Upper lobe of left lung (tissue), 6 donors: ENCODE results near the gene PLTP. TPM values are rescaled to one million over a fixed set of nuclear protein-coding genes. Genes with fewer than 3 reads are reported as not detected.

Source experiments
- ATAC-seq, 2 donors: fragments of 200-7000 bp; cut with Tn5 transposase; one replicate each; pipeline ENCODE4 v1.9.1; 2022; ENCODE audit warnings: mild to moderate bottlenecking in 2 of 2, moderate library complexity in 2 of 2; ENCODE audit not compliant: low FRiP score in 2 of 2
- DNase-seq, 2 donors: peaks; one replicate each; pipeline ENCODE4 v3.0.0-alpha.2; 2019 to 2020
- H3K27ac ChIP-seq, 4 donors: fragments of 200-600 bp; sonication (generic); one replicate each; pipeline ENCODE4 v1.5.1; 2016 to 2019
- H3K27me3 ChIP-seq, 4 donors: fragments of 200-600 bp; sonication (generic); one replicate each; pipeline ENCODE4 v1.5.1; 2017 to 2019
- H3K36me3 ChIP-seq, 4 donors: fragments of 200-600 bp; sonication (generic); one replicate each; pipeline ENCODE4 v1.5.1; 2016 to 2019
- H3K4me1 ChIP-seq, 4 donors: fragments of 200-600 bp; sonication (generic); one replicate each; pipeline ENCODE4 v1.5.1; 2018 to 2019
- H3K4me3 ChIP-seq, 4 donors: fragments of 200-600 bp; sonication (generic); one replicate each; pipeline ENCODE4 v1.5.1; 2017 to 2019; ENCODE audit warnings: mild to moderate bottlenecking in 2 of 4, moderate library complexity in 1 of 4
- H3K9me3 ChIP-seq, 4 donors: fragments of 200-600 bp; sonication (generic); one replicate each; pipeline ENCODE4 v1.5.1; 2018 to 2019
- EP300 ChIP-seq, 4 donors: sonication (generic); formaldehyde crosslinking; IDR thresholded peaks; one replicate each; pipeline ENCODE4 v1.5.1; 2017; ENCODE audit warnings: antibody characterized with exemption in 4 of 4, control low read depth in 2 of 4
- POLR2A ChIP-seq, 4 donors: fragments of 450-650 bp; IDR thresholded peaks; one replicate each; pipeline ENCODE4 v1.5.1; 2016 to 2017; ENCODE audit warnings: antibody characterized with exemption in 4 of 4, mild to moderate bottlenecking in 2 of 4
- POLR2AphosphoS5 ChIP-seq, 2 donors: sonication (generic); formaldehyde crosslinking; IDR thresholded peaks; one replicate each; pipeline ENCODE4 v1.5.1; 2017; ENCODE audit warnings: antibody characterized with exemption in 2 of 2
- WGBS, 2 donors: methylation state at CpG; one replicate each; pipeline ENCODE4 v1.1.5; 2017 to 2018; 5-methylcytosine and 5-hydroxymethylcytosine counted together
- total RNA-seq, 6 donors: library from RNA; depleted of rRNA in 4 of 6; stranded (reverse); fragments of >200 nt in 4 of 6; gene quantifications; one replicate each; pipeline versions ENCODE4 v1.1.0 to v1.2.1, GENCODE V29; 2016 to 2021
- TF ChIP-seq, protein P1 (sequence below), 6 experiments: fragments of 450-650 bp in 4 of 6; fragments of 200-600 bp in 2 of 6; sonication (generic) in 2 of 6; IDR thresholded peaks; one replicate each; pipeline ENCODE4 v1.5.1; 2016 to 2019; ENCODE audit warnings: antibody characterized with exemption in 6 of 6
- donor health status: DM: no; HTN: no; CAD: no; lungs with moderate emphysema.
- donor health status: DM: no; HTN: yes; CAD: no; lungs with severe emphysema.

PLTP gene
- total RNA-seq, 6 donors from 2014 or later, result 28.9 to 169 (median 57.8) TPM

GRCh38 chr20:45861221-45862075 is 50.5 kb downstream of the PLTP start:
- no peak for DNase-seq
- ATAC-seq, result no peak
- no peak for TF ChIP-seq EP300 (IDR thresholded peaks at IDR 0.05)

DNA sequence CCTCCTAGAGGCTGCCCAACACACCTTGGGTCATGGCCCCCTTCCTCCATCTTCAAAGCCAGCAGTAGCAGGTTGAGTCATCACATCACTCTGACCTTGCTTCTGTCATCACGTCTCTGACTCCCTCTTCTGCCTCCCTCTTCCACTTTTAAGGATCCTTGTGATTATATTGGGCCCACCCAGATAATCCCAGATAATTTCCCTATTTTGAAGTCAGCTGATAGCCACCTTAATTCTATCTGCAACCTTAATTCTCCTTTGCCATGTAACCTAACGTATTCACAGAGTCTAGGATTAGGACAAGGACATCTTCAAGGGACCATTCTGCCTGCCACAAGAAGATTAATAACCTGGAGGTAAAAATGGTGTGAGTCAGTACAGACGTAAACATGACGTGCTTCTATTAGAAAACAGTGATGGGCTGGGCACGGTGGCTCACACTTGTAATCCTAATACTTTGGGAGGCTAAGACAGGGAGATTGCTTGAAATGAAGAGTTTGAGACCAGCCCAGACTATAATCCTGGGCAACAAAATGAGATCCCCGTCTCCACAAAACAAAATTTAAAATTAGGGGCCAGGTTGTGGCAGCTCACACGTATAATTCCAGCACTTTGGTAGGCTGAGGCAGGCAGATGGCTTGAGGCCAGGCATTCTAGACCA is 51.3 kb downstream of the PLTP start:
- H3K27me3 ChIP-seq, result no peaks in the 10 kb centered on the region
- H3K4me3 ChIP-seq, result no peak overlapping the region
- H3K9me3 ChIP-seq, result no peaks in the 10 kb centered on the region
- ATAC-seq (no peak), DNase-seq (no peak)
- peaks cover 16 to 26% (median 19%) of the 10 kb centered on the region in 4 donors for H3K4me1 ChIP-seq
- TF ChIP-seq POLR2AphosphoS5 (IDR thresholded peaks at IDR 0.05) (no peak), EP300 (IDR thresholded peaks at IDR 0.05) (no peak), POLR2A (IDR thresholded peaks at IDR 0.05) (no peak)
- TF ChIP-seq, protein P1, sequence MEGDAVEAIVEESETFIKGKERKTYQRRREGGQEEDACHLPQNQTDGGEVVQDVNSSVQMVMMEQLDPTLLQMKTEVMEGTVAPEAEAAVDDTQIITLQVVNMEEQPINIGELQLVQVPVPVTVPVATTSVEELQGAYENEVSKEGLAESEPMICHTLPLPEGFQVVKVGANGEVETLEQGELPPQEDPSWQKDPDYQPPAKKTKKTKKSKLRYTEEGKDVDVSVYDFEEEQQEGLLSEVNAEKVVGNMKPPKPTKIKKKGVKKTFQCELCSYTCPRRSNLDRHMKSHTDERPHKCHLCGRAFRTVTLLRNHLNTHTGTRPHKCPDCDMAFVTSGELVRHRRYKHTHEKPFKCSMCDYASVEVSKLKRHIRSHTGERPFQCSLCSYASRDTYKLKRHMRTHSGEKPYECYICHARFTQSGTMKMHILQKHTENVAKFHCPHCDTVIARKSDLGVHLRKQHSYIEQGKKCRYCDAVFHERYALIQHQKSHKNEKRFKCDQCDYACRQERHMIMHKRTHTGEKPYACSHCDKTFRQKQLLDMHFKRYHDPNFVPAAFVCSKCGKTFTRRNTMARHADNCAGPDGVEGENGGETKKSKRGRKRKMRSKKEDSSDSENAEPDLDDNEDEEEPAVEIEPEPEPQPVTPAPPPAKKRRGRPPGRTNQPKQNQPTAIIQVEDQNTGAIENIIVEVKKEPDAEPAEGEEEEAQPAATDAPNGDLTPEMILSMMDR (IDR thresholded peaks at IDR 0.05), result no peak
- no peaks in the 10 kb centered on the region for H3K36me3 ChIP-seq
- 72 to 75% methylated on average over 7 of the region's 7 CpGs for WGBS, 2 donors
- no peak overlapping the region for H3K27ac ChIP-seq

More at GRCh38 chr20:45861221-45862075, 50.5 kb downstream of the PLTP start:
- H3K27ac ChIP-seq, result no peak overlapping the region
- no peaks in the 10 kb centered on the region for H3K9me3 ChIP-seq
- peaks cover 9 to 19% (median 12%) of the 10 kb centered on the region in 4 donors for H3K4me1 ChIP-seq
- H3K27me3 ChIP-seq, result no peaks in the 10 kb centered on the region
- WGBS, 2 donors, result 93 to 94% methylated on average over 7 of the region's 7 CpGs
- no peak overlapping the region for H3K4me3 ChIP-seq
- no peaks in the 10 kb centered on the region for H3K36me3 ChIP-seq

DNA sequence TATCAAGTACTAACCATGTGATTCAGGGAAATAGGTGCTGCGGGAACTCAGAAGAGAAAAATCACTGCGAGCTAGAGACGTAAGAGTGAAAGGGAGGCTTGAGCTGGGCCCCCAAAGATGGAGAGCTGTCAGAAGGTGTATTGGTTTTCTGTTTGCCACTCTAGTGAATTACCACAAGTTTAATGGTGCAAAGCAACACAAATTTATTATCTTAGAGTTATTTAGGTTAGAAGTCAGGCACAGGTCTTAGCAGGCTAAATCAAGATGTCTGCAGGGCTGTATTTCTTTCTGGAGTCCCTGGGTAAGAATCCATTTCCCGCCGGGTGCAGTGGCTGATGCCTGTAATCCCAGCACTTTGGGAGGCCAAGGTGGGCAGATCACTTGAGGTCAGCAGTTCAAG is 52.0 kb downstream of the PLTP start:
- 90 to 97% methylated on average over 5 of the region's 5 CpGs for WGBS, 2 donors
- no peak for TF ChIP-seq POLR2A (IDR thresholded peaks at IDR 0.05)
- TF ChIP-seq, protein P1 (IDR thresholded peaks at IDR 0.05), result no peak
- no peak for TF ChIP-seq POLR2AphosphoS5 (IDR thresholded peaks at IDR 0.05)
- TF ChIP-seq EP300 (IDR thresholded peaks at IDR 0.05), result no peak
- ATAC-seq, result no peak

DNA sequence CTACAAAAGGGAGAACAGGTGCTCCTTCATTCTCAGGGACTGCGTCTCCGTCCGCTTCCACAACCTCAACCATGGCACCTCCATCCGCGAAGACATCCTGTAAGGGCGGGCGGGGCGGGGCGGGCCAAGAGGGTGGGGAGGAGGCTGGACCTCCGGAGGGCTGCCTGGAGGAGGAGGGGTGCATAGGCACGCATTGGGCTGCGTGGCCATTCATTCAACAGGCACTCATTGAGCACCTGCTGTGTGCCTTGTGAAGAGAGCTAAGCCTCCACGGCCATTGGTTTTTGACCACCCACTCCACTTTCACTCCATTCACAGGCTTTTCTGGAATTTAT is 54.1 kb downstream of the PLTP start:
- H3K27me3 ChIP-seq, result no peaks in the 10 kb centered on the region
- ATAC-seq (peak; percentile 3 to 8), DNase-seq (no peak)
- 13 to 19% methylated on average over 7 to 8 of the region's 13 CpGs for WGBS, 2 donors
- H3K4me1 ChIP-seq, result peaks cover 29 to 40% (median 33%) of the 10 kb centered on the region in 4 donors
- H3K9me3 ChIP-seq, result no peaks in the 10 kb centered on the region
- peak overlapping the region; percentile 72 to 92 (median 90) for H3K27ac ChIP-seq
- no peak for TF ChIP-seq POLR2AphosphoS5 (IDR thresholded peaks at IDR 0.05)
- no peak for TF ChIP-seq EP300 (IDR thresholded peaks at IDR 0.05)
- TF ChIP-seq POLR2A (IDR thresholded peaks at IDR 0.05), result no peak
- TF ChIP-seq, protein P1 (IDR thresholded peaks at IDR 0.05), result no peak
- peak overlapping the region; percentile 51 to 81 (median 61) for H3K4me3 ChIP-seq
- peaks cover 0 to 18% (median 5%) of the 10 kb centered on the region in 4 donors for H3K36me3 ChIP-seq

More for the DNA sequence above, 52.0 kb downstream of the PLTP start:
- no peak overlapping the region for H3K27ac ChIP-seq
- peaks cover 0 to 2% (median 0%) of the 10 kb centered on the region in 4 donors for H3K36me3 ChIP-seq
- no peaks in the 10 kb centered on the region for H3K27me3 ChIP-seq
- H3K4me1 ChIP-seq, result peaks cover 24 to 34% (median 27%) of the 10 kb centered on the region in 4 donors
- DNase-seq, result no peak
- no peaks in the 10 kb centered on the region for H3K9me3 ChIP-seq
- no peak overlapping the region for H3K4me3 ChIP-seq

- no peaks in the 10 kb centered on the region for H3K27me3 ChIP-seq
Observed at GRCh38 chr20:45857114-45857881, 54.7 kb downstream of the PLTP start, which contains the start of the genes ACOT8 and ZSWIM3. Gene ACOT8, minus strand, starts transcription at chr20:45857392. Its CDS starts 77 bp downstream, at chr20:45857315. Gene ZSWIM3, plus strand, starts transcription at chr20:45857614. Its CDS starts 212 bp downstream, at chr20:45857826.

More at GRCh38 chr20:45857114-45857881, 54.7 kb downstream of the PLTP start, which contains the start of the genes ACOT8 and ZSWIM3:
- H3K36me3 ChIP-seq, result peaks cover 0 to 23% (median 5%) of the 10 kb centered on the region in 4 donors
- peak; percentile 99 for ATAC-seq
- 1% methylated on average over 15 to 28 of the region's 36 CpGs for WGBS, 2 donors
- no peaks in the 10 kb centered on the region for H3K9me3 ChIP-seq
- peak; percentile 89 to 98 for DNase-seq
- peak within 1 kb of the TSS; percentile 51 to 99 (median 74) for H3K4me3 ChIP-seq
- H3K27ac ChIP-seq, result peak within 1 kb of the TSS; percentile 72 to 92 (median 90)
- peaks cover 29 to 40% (median 33%) of the 10 kb centered on the region in 4 donors for H3K4me1 ChIP-seq
- TF ChIP-seq POLR2A (IDR thresholded peaks at IDR 0.05) (peak in 3 of 4 donors; percentile 11 to 91 (median 90)), POLR2AphosphoS5 (IDR thresholded peaks at IDR 0.05) (peak; percentile 81 to 82), EP300 (IDR thresholded peaks at IDR 0.05) (no peak)
- TF ChIP-seq, protein P1 (IDR thresholded peaks at IDR 0.05), result no peak
